Measurements from ENCODE around the gene BRD7. TPM values are rescaled to one million over a fixed set of nuclear protein-coding genes. Genes with fewer than 3 reads are reported as not detected.

The BRD7 gene
- total and polyA plus RNA-seq, 3 donors from 2014 or later = 79.2 to 110 (median 96.0) TPM

GRCh38 chr16:50390371-50390771 lies 21.6 kb upstream of the BRD7 start:
- H3K4me3 ChIP-seq = no peak overlapping the region
- H3K27ac ChIP-seq = no peak overlapping the region
- no peaks in the 10 kb centered on the region for H3K9me3 ChIP-seq
- no peak for DNase-seq
- H3K36me3 ChIP-seq (ENCODE audit: low read depth, missing control alignments) = no peaks in the 10 kb centered on the region
- no peaks in the 10 kb centered on the region for H3K27me3 ChIP-seq
- intact Hi-C loops (cut with DNase I; ENCODE audit: low total_unique reads) = no loop called here
- 83 to 88% methylated on average over 4 to 11 of the region's 11 CpGs for WGBS, 2 donors
- no peaks in the 10 kb centered on the region for H3K4me1 ChIP-seq
- TF ChIP-seq CTCF (IDR thresholded peaks at IDR 0.05) (no peak), POLR2A (IDR thresholded peaks at IDR 0.05) (no peak)

- Histone ChIP-seq H3K27me3 (no peaks in the 10 kb centered on the region), H3K4me3 (no peak overlapping the region), H3K4me1 (no peaks in the 10 kb centered on the region), H3K27ac (no peak overlapping the region), H3K9me3 (no peaks in the 10 kb centered on the region), H3K36me3 (ENCODE audit: low read depth, missing control alignments) (no peaks in the 10 kb centered on the region)
- no peak for TF ChIP-seq CTCF (IDR thresholded peaks at IDR 0.05)
- TF ChIP-seq POLR2A (IDR thresholded peaks at IDR 0.05) = no peak
- WGBS, 2 donors = 87 to 89% methylated on average over 4 of the region's 4 CpGs
- intact Hi-C loops (cut with DNase I; ENCODE audit: low total_unique reads) = no loop called here
- no peak for DNase-seq
These were observed 21.1 kb upstream of the BRD7 start for GRCh38 chr16:50389900-50390299.

- TF ChIP-seq POLR2A (IDR thresholded peaks at IDR 0.05) (no peak), CTCF (IDR thresholded peaks at IDR 0.05) (no peak)
- intact Hi-C loops (cut with DNase I; ENCODE audit: low total_unique reads) = no loop called here
- no peak overlapping the region for H3K4me3 ChIP-seq
- H3K9me3 ChIP-seq = no peaks in the 10 kb centered on the region
- H3K4me1 ChIP-seq = no peaks in the 10 kb centered on the region
- H3K27ac ChIP-seq = no peak overlapping the region
- no peak for DNase-seq
- no peaks in the 10 kb centered on the region for H3K27me3 ChIP-seq
- no peaks in the 10 kb centered on the region for H3K36me3 ChIP-seq (ENCODE audit: low read depth, missing control alignments)
- 96 to 100% methylated on average over 1 of the region's 1 CpG for whole genome bisulfite sequencing, 2 donors
These were observed 19.7 kb upstream of the BRD7 start for GRCh38 chr16:50388496-50388895.

- TF ChIP-seq POLR2A (IDR thresholded peaks at IDR 0.05) = no peak
- no peak for TF ChIP-seq CTCF (IDR thresholded peaks at IDR 0.05)
- Histone ChIP-seq H3K27me3 (no peaks in the 10 kb centered on the region), H3K4me3 (no peak overlapping the region), H3K36me3 (ENCODE audit: low read depth, missing control alignments) (no peaks in the 10 kb centered on the region), H3K9me3 (no peaks in the 10 kb centered on the region), H3K27ac (no peak overlapping the region), H3K4me1 (no peaks in the 10 kb centered on the region)
- 75 to 84% methylated on average over 7 to 13 of the region's 13 CpGs for WGBS, 2 donors
- intact Hi-C loops (cut with DNase I; ENCODE audit: low total_unique reads) = no loop called here
- DNase-seq = no peak
These were observed 18.0 kb upstream of the BRD7 start for GRCh38 chr16:50386774-50387173.

GRCh38 chr16:50386139-50386538 lies 17.4 kb upstream of the BRD7 start:
- no peak for DNase-seq
- 73 to 77% methylated on average over 5 of the region's 5 CpGs for WGBS, 2 donors
- intact Hi-C loops (cut with DNase I; ENCODE audit: low total_unique reads) = no loop called here

More at GRCh38 chr16:50386139-50386538, 17.4 kb upstream of the BRD7 start:
- Histone ChIP-seq H3K9me3 (no peaks in the 10 kb centered on the region), H3K4me1 (no peaks in the 10 kb centered on the region), H3K27me3 (no peaks in the 10 kb centered on the region), H3K27ac (no peak overlapping the region), H3K36me3 (ENCODE audit: low read depth, missing control alignments) (no peaks in the 10 kb centered on the region), H3K4me3 (no peak overlapping the region)
- TF ChIP-seq POLR2A (IDR thresholded peaks at IDR 0.05) (no peak), CTCF (IDR thresholded peaks at IDR 0.05) (no peak)

Data from testis (tissue), 3 donors.